ENCODE results near the gene CTIF.

Gene CTIF

DNA sequence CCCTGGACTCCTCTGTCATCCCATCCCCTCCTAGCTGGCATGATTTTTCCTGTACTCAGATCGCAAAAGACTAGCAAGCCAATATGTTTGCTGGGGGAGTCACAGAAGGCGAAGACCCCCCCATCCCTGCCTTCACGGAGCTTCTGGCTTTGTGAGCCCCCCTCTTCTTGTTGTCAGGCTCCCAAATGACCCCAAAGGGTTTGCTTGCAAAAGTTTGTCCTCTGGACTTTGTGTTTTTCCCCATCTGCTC lies 242.0 kb downstream of the CTIF start:
- DNase-seq, result no peak

DNA sequence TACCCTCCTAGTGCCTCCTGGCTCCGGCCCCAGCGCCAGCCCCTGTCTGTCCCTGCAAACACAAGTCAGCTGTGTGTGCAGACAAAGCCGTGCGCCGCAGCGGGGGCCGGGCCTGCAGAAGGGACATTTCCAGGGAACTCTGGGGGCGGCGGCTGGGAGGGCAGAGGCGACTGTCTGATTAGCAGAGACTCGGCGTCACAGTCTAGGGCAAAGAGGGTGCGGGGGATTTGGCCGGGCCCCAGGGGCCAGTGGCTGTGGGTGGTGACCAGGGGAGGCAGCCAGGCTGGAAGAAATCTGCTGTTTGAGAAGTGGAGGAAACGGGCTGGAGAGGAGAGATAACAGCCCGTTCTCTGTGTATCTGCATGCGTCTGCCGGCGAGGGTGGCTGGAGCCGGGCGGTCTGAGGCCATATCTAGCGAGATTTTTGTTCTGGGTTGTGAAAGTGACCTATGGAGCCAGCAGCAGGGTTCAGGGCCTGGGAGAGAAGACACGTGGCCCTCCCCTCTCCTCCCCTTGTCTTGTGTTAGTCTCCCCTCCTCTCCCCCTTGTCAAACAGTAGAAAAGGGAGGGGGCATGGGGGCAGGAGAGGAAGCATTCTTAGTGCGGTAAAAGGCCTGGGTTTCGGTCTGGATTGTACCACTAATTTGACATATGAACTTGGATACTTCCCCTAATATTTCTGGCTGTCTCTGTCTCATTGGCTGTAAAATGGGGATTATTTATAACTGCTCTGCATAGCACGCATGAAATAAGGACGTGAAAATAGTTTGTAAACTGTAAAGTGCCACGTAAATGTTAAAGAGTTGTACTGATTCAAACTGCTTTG lies 242.5 kb downstream of the CTIF start:
- DNase-seq, result no peak

DNA sequence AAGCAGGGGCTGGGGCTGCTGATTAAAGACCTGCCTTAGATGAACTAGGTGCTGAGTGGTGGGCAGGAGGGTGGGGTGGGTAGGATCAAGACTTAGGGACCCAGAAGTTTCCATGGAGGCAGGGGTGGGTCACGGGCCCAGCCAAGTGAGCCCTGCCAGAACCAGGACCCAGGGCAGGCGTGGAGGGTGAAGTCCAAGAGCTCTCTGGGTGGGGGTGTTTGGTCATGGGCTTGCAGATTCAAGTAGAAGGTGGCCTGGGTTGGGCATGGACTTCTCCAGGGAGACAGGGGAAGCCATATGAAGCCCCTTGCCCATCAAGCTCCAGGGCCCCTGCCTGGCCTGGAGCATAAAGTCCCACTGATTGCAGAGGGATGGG lies 243.1 kb downstream of the CTIF start:
- no peak for DNase-seq

DNA sequence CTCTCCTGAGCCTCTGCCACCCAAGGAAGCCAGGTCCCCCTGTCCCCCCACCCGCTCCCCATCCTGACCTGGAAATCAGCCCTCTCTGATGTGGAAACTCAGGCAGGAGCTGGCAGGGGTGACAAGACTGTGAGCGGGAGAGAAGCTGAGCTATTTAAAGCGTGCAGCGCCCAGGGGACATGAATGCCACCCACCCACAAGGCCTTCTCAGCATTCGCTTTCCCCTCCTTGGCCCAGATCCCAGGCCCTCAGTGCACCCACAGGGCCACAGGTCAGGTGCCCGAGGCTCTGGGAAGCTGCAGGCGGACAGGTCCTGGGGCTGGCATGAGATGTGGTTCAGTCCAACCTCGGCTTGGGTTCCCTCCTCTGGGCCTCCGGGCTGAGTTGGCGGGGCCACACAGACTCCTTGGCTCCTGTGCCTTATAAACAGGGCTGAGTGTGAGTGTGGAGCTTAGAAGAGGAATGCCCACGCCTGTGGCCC lies 243.6 kb downstream of the CTIF start:
- DNase-seq, result no peak

DNA sequence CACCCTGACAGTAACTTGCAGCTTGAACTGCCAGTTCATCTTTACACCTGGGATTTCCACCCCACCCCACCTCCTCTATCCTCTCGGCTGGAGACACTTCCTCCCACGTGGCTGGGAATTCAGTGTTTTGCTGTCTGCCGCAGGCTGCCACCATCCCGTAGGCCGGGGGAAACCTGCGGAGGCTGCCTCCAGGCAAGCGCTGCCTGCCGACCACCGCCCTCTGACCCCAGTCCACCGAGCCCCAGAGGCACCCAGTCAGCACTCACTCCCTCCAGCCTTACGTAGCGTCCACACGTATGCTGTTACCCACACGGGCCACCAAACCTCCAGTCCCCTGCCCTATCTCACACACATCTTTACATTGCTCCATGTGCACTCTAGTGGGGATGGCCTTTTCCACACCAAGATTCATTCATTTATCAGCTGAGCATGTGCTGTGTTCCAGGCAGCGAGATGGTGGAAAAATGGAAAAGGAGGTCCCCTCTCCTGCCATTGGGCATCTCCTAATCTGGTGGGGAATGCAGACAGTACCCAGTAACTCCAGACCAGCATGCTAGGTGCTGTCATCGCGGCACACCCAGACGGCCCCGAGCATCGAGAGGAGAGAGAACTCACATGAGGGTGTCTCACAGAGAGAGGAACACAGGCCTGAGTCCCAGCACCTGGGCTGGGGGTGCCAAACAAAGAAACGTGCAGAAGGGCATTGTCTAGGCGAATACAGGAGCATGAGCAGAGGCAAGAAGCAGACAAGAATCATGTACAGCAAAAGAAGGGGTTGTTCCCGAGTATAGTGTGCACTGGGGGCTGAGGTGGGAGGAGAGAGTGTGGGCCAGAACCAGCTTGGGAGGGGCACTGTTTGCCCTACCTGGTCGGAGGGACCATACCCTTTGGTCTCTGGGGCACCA lies 245.0 kb downstream of the CTIF start:
- DNase-seq, result no peak

DNA sequence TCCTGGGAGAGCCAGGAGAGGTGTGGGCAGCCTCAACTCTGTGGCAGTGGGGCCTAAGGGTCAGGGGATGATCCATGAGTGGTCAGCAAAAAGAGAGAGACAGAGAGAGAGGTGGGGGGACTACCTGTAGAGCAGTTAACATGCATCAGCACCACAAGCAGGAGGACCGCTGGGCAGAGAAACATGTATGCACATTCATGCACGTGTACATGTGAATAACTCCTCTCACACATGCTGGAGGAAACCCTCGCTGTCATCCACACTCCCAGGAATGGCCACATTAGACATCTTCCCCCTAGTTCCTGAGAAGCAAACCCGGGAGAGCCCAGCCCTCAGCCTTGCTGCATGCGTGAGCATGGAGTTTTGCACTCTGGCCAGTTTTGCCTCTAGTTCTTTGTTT lies 245.8 kb downstream of the CTIF start:
- DNase-seq, result no peak

DNA sequence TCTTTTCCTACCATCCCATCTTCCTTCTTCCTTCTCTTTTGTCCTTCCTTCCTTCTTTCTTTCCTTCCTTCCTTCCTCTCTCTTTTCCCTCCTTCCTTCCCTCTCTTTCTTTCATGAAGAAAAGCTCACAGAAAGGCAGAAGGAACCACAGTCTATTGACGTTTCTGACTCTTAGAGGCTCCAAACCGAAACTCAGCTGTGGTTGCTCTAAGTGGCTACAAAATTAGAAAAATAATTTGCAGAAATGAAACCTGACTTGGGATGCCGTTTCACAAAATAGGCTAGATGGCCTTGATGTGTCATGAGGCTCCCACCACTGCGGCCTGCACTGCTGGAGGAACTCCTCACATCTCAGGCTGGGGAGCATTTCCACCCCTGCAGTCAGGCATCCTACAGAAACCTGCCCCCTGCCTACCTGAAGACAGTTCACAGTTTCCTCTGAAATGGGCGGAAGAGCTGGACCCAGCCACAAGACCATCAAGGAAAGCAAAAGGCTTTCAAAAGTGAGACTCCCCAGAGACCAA lies 246.3 kb downstream of the CTIF start:
- no peak for DNase-seq

DNA sequence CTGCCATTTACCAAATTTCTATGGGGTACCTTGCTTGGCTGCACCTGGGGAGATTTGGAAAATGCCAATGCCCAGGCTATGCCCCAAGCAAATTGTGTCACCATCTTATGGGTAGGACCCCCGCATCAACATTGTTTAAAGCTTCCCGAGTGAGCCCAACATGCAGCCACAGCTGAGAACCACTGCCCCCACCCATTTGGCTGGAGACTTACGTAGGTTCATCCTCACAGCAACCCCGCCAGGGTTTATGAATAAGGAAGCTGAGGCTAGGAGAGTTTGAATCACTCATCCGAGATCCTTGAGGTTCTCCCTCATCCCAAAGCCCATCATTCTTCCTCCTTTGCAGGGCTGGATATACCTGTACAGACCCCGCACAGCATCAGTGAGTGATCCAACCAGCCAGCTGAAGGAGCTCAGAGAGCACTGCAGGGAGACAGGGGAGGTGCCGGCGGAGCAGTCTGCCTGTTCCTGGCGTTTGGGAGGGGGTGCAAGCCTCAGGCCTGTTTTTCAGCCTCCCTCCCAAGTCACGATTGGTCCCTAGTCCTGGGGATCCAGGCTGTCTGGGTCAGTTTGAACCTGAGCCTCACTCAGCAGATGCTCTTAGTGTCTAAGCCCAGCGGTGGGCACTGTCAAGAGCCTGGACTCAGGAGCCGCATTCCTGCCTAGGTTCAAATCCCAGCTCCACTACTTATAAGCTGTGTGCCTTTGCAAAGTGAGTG lies 247.1 kb downstream of the CTIF start:
- no peak for DNase-seq

DNA sequence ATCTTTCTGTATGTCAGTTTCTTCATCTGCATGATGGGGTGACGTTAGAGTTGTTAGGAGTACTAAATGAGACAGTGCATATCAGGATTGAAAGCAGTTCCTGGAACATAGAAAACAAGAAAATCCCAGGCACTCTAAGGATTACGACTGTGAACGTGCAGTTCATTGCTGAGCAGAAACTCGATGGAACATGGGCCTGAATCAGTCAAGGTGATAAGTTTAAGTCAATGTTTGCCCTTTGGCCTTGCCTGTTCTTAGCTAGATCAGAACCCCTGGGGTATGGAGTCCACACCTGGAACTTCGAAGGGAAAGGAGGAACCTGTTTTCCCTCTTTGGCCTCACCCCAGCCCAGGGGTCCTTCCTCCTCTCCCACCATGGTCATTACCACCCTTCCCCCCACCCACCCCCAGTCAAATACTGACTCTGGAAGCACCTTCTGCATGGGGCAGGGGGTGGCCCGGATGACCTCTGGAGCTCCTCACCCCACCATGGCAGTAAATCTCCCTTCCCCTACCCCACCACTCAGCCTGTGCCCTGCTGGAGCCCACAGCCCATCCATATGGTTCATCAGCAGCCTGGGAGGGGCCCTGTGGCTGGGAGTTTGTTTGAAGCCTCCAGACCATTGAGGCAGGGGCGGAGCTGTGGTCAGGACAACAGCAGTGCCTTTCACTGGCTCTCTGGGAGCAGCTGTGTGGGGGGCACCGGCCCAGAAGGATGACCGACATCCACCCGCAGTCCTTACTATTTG lies 247.8 kb downstream of the CTIF start:
- DNase-seq, result no peak

DNA sequence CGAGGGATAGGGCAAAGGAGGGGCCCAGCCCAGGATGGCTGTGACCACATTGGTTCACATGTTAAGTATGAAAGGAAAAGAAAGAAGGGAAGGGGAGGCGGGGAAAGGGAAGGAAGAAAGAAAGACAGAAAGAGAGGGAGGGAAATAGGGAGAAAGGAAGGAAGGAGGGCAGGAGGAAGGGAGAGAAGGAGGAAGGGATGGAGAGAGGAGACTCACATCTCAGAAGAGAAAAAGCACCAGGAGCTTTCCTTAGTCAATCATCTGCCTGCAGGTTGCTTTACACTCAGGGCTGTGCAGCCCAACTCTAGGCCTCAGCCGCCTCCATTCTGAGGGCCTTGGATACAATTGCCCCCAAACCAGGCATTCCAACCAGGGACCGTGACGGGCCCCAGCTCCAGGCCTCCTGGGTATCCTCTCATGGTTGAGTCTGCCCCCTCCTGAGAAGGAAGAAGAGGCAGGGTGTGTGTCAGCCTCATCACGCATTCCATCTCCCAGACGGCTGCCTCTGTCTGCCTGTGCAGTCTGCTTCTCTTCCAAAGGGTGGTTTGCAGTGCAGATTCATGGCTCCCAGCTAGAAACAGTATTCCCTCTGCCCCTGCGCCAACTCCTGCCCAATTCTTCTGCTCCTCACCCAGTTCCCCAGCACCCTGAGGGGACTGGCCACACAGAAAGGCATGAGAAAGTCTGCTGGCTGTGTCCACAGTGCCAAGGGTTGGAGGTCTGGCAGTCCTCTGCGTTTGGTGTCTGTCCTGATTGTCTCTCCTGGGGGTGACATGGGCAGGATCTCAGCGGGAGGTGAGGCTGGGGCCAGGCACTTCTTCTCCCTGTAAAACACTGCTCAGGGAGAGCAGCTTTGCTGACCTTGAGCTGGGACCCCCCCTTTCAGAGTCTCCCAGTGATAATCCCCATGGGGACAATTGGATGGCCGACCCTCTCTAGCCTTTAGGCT lies 248.6 kb downstream of the CTIF start:
- no peak for DNase-seq

DNA sequence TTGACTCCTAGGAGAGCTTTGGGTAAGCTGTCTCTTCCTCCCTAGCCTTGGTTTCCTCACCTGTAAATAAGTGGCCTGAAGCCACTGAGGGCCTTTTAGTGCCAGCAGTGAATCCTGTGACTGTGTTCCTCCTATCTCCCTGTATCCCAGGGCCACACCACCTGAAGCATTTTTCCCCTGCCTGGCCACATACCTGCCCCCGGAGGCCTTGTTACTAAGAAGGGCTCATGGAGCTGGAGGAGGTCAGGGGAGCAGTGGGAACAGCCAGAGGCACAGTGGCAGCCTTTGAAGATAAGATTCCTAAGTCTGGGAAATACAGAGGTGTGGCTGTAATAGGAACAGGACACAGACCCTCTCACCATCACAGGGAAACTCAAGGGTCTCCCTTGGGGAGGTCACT lies 249.5 kb downstream of the CTIF start:
- DNase-seq, result no peak

DNA sequence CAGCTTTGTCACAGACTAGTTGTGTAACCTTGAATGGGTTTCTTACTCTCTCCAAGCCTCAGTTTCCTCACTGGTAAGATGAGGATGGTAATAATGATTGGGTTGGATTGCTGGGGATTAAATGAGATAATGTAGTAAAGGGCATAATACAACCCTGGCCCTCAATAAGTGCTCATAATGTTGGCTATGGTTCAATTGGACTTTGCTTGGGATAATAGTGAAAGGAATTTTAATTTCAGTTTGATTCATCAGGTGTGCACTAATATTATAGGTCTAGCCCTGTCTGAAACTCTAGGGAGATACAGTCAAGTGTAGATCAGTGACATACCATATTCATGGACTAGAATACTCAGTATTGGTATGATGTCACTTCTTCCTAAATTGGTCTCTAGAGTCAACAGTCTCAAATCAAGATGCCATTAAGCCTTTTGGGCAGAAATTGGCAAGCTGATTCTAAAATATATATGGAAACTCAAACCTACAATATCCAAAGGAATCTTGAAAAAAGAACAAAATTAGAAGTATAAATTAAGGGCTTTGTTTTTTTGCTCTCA lies 250.5 kb downstream of the CTIF start:
- DNase-seq, result no peak

DNA sequence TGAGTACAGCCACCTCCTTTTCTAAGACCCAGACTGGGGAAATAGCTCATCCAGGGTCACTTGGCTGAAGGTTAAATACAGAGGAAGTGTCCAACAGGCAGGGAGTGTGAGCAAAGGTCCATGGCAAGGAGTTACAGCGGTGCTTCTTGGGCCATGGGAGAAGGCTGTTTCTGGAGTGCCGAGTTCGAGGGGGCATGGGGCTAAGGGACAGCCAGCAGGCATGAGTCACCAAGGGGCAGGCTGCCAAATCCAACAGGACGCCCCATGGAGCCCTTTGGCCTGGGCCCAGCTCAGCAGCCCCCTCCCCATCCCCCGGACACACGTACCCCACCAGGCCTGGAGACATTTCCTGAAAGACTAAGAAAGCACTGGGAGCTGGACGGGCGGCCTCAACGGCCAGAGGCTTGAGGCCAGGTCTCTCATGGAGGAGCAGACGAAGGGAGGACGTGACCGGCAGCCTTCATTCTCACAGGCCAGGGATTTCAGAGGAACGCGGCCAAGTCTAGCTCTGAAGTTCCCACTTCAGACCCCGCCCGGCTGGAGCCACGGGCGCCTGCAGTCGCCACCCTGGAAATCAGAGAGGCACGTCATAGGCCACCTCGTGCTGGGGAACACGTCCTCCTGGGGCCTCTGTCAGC lies 251.5 kb downstream of the CTIF start:
- no peak for DNase-seq

DNA sequence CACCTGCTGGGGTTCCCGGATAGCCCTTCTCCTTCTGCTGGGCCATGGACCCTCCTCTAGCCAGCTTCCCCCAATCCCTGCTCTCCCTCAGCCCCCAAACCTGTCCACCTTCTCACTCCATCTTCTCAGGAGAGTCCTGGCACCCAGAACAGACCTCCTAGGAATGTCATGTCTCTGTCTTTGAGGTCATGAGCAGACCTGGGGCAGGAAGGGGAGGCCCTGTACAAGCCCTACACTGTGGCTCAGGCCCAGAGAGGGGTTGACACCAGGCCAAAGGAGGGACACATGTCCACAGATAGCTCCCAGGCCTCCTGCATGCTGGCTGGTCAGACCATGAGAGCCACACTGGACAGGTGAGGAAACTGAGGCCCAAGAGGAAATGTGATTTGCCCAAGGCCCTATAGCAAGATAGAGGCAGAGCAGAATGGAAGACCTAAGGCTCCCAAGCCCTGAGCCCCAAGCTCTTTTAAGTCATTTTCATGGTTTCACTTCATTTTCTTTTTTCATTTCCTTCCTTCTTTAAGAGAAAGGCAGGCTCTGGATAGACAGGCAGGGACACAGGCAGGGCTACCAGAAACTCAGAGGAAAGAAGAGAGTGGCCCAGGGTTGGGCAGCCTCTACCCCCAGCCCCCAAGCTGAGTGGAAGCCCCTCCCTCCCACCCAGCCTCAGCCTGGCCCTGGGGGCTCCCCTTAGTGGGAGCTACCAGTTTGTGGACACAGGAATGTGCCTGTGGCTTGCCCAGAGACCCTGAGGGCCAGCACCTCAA lies 252.2 kb downstream of the CTIF start:
- DNase-seq, result no peak

DNA sequence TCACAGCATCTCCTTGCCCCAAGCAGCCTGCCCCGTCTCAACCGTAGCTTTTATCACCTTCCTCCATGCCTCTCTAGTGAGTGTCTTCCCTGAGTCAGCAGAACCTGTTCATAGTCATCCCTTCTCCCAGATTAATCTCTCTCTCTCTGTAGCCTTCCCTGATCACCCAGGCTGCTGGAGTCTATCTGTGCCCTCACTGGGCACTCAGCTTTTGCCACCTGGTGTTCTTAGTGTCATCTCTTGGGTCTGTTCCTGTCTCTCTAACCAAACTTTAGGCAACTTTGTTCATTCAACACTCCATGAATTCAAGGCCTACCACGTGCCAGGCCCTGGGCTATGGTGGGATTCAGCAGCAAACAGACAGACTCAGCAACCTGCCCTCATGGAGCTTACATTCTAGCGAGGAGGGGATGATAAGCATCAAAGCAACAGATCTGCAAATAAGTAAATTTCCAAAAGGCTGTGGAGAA lies 252.8 kb downstream of the CTIF start:
- DNase-seq, result no peak

DNA sequence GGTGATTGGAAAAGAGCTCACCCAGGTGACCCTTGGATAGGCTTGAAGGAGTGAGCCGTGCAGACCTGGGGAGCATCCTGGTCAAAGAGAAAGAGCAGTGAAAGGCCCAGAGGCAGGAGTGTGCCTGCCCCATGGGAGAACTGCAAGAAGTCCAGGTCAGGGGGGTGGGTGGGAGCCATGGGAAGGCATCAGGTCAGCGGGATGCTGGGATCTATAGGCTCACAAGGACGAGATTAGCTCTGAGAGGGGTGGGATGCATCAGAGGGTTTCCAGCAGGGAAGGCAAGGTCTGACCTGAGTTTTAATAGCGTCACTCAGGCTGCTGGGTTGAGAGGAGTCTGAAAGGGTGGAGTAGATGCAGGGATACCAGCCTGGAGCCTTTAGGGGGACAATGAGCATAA lies 253.3 kb downstream of the CTIF start:
- no peak for DNase-seq

DNA sequence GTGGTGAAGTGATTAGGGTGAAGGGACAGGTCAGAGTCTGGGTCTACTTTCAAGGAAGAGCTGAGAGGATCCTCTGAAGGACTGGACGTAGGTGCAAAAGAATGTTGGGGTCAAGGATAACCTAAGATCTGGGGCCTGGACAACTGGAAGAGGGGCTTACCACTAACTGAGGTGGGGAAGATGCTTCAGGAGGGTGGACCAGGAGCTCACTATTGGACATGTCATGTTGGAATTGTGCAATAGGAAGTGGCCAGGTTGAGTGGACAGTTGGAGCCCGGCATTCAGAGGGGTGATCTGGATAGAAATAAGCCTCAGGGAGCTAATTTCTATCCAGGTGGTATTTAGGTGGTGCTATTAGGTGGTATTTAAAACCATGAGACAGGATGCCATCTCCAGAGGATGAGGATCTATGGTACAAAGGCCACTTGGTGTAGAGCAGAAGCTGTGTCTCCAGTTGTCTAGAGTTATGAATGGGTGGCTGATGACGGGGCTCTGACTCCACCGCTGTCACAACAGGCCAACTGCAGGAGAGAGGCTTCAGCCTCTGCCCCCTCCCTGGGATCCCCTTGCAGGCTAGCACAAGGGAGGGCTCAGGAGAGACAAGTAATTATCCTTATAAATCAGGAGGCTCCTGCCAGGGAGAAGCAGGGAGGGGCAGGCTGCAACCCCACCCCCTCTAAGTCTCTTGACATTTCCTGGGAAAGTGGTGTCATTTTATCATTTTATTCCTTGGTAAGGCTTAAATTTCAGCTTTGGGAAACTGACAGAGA lies 254.0 kb downstream of the CTIF start:
- DNase-seq, result no peak

DNA sequence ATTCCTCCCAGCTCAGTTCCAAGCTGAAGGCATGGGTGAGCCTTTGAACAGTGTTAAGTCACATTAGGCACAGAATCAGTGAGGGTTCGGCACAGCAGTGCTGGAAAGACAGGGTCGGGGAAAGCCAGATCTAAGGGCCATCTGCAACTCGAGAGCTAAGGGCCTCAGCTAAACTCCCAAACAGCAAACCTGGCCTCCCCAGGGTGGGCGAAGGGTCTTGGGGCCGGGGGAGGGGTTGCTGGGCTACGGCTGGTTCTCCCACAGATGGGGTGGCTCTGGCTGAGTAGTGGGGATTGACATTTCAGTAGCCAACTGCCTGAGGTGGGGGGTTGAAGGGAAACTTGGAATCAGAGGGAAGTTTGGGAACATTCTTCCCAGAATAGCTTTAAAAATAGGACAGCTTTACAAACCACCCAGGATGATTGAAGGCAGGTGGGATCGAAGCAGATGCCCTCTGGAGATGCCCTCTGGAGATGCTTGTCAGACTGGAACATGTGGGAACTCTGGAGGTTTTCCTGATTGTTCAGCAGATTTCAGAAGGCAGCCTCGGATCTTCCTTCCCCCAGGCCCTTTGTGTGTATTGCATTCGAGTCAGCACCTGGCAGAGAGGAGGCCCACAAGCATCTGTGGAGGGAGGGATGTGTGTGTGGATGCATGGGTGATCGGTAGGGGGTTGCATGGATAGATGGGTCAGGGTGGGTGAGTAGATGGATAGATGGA lies 255.6 kb downstream of the CTIF start:
- no peak for DNase-seq
